ENCODE data around the gene MAPK8IP1.

Gene MAPK8IP1

DNA sequence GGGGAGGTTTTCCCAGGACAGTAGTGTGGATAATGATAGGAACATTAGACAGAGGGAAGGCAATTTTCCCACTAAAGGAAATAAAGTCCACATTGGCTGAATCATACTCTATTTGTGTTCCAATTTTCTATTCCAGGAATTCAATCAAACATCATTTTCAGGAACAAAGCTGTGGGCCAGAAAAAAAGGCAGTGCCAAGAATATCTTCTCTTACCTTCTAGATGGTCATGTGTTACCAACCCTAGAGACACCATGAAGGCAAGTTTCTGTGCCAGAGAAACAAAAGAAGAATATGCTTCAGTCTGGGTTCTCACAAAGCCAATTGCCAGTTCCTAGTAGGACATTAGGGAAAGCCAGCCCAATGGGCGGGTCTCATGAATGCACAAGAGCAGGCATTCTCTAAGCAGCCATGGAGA is 64.5 kb downstream of the MAPK8IP1 start:
- no peak for DNase-seq
